Nephron progenitor cell (in vitro differentiated cells): Measurements from ENCODE around the gene SEPTIN12.

Source experiments
- DNase-seq: peaks from one replicate; pipeline ENCODE4 v3.0.0; 2021
- H3K27ac Mint-ChIP-seq: 2 replicates; pipeline ENCODE4 v1.8.0; 2021; ENCODE audit warnings: mild to moderate bottlenecking, moderate library complexity, mixed read lengths
- H3K27me3 Mint-ChIP-seq: 2 replicates; pipeline ENCODE4 v1.8.0; 2021; ENCODE audit warnings: mild to moderate bottlenecking, low read depth, mixed read lengths; ENCODE audit not compliant: poor library complexity
- H3K36me3 Mint-ChIP-seq: 2 replicates; pipeline ENCODE4 v1.8.0; 2021; ENCODE audit warnings: low read depth, mixed read lengths
- H3K4me1 Mint-ChIP-seq: 2 replicates; pipeline ENCODE4 v1.8.0; 2021; ENCODE audit warnings: mixed read lengths
- H3K4me3 Mint-ChIP-seq: 2 replicates; pipeline ENCODE4 v1.8.0; 2021; ENCODE audit warnings: mild to moderate bottlenecking, moderate library complexity, mixed read lengths
- H3K9me3 Mint-ChIP-seq: 2 replicates; pipeline ENCODE4 v1.8.0; 2021; ENCODE audit warnings: mild to moderate bottlenecking, moderate library complexity, mixed read lengths
- TF ChIP-seq, protein P1 (sequence below): fragments of 200-600 bp; sonication (generic); IDR thresholded peaks from 2 replicates; pipeline ENCODE4 v1.5.0; 2021; ENCODE audit warnings: antibody characterized with exemption

SEPTIN12 gene

DNA sequence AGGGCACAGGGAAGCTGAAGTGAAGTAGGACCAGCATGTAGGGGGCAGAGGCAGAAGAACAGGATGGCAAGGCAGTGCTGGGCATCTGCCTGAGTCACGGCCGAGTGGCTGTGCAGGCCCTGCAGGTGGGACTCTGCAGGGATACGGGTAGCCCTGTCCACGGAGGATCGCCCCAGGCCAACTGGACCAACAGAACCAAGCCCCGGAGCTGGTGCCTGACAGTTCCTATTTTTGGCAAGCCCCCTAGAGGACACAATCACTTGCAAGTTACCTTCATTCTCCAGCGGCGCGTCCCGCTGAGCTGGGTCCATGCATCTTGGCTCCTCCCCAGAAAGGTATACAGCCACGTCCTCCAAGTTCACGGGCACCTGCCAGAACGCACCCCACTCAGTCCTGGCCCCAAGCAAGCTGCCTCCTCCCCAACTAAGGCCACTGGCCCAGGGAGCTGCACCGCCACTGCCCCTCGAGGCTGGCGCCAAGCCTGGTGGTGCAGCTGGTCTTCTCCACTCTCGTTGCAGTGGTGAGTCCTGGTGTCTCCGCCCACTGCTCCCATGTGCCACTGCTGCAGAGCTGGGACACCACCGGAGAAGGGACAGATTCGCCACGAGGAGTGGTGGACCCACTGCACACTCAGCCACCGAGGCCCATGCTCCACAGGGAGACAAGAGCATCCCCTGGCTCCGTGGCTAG lies 27.8 kb downstream of the SEPTIN12 start:
- H3K27me3 Mint-ChIP-seq: no peaks in the 10 kb centered on the region
- peaks cover 52% of the 10 kb centered on the region for H3K36me3 Mint-ChIP-seq
- TF ChIP-seq, protein P1, sequence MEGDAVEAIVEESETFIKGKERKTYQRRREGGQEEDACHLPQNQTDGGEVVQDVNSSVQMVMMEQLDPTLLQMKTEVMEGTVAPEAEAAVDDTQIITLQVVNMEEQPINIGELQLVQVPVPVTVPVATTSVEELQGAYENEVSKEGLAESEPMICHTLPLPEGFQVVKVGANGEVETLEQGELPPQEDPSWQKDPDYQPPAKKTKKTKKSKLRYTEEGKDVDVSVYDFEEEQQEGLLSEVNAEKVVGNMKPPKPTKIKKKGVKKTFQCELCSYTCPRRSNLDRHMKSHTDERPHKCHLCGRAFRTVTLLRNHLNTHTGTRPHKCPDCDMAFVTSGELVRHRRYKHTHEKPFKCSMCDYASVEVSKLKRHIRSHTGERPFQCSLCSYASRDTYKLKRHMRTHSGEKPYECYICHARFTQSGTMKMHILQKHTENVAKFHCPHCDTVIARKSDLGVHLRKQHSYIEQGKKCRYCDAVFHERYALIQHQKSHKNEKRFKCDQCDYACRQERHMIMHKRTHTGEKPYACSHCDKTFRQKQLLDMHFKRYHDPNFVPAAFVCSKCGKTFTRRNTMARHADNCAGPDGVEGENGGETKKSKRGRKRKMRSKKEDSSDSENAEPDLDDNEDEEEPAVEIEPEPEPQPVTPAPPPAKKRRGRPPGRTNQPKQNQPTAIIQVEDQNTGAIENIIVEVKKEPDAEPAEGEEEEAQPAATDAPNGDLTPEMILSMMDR: no peak
- no peak for DNase-seq
- no peak overlapping the region for H3K4me3 Mint-ChIP-seq
- H3K4me1 Mint-ChIP-seq: no peaks in the 10 kb centered on the region
- peaks cover 7% of the 10 kb centered on the region for H3K9me3 Mint-ChIP-seq
- no peak overlapping the region for H3K27ac Mint-ChIP-seq

DNA sequence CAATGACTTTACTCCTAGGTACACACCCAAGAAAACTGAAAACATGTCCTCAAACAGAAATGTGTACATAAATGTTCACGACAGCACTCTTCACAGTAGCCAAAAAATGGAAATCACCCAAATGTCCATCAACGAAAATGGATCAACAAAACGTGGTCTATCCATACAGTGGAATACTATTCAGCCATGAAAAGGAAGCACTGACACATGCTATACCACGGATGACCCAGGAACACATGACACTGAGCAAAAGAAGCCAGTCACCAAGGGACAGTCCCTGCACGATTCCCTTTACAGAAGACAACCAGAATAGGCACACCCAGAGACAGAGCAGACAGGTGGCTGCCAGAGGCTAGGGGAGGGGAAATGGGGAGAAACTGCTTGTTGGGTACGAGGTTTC lies 32.5 kb downstream of the SEPTIN12 start:
- Mint-ChIP-seq H3K36me3 (peaks cover 71% of the 10 kb centered on the region), H3K27me3 (no peaks in the 10 kb centered on the region), H3K4me3 (no peak overlapping the region), H3K4me1 (no peaks in the 10 kb centered on the region), H3K9me3 (peaks cover 9% of the 10 kb centered on the region), H3K27ac (no peak overlapping the region)
- TF ChIP-seq, protein P1: no peak
- DNase-seq: no peak

DNA sequence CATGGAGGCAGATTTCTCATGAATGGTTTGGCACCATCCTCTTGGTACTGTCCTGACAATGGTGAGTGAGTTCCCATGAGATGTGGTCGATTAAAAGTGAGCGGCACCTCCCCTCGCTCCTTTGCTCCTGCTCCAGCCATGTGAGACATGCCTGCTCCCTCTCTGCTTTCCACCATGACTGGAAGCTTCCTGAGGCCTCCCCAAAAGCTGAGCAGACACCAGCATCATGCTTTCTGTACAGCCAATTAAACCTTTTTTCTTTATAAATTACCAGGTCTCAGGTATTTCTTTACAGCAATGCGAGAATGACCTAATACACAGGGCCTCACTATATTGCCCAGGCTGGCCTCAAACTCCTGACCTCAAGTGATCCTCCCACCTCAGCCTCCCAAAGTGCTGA lies 33.3 kb downstream of the SEPTIN12 start:
- Mint-ChIP-seq H3K4me3 (no peak overlapping the region), H3K9me3 (peaks cover 9% of the 10 kb centered on the region), H3K27me3 (no peaks in the 10 kb centered on the region), H3K36me3 (peaks cover 65% of the 10 kb centered on the region), H3K27ac (no peak overlapping the region), H3K4me1 (no peaks in the 10 kb centered on the region)
- TF ChIP-seq, protein P1: no peak
- no peak for DNase-seq

DNA sequence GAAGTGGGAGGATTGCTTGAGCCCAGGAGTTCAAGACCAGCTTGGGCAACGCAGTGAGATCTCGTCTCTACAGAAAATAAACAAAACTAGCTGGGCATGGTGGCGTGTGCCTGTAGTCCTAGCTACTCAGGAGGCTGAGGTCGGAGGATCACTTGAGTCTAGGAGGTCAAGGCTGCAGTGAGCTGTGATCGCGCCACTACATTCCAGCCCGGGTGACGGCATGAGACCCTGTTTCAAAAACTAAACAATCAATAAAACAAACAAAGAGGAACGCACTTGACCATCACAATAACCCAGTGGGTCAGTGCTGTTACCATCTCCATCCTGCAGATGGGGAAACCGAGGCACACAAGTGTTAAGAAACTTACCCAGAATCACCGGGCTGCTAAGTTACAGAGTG lies 34.9 kb downstream of the SEPTIN12 start:
- Mint-ChIP-seq H3K27me3 (no peaks in the 10 kb centered on the region), H3K4me3 (no peak overlapping the region), H3K4me1 (no peaks in the 10 kb centered on the region), H3K36me3 (peaks cover 51% of the 10 kb centered on the region), H3K27ac (no peak overlapping the region), H3K9me3 (peaks cover 9% of the 10 kb centered on the region)
- DNase-seq: no peak
- TF ChIP-seq, protein P1: no peak

DNA sequence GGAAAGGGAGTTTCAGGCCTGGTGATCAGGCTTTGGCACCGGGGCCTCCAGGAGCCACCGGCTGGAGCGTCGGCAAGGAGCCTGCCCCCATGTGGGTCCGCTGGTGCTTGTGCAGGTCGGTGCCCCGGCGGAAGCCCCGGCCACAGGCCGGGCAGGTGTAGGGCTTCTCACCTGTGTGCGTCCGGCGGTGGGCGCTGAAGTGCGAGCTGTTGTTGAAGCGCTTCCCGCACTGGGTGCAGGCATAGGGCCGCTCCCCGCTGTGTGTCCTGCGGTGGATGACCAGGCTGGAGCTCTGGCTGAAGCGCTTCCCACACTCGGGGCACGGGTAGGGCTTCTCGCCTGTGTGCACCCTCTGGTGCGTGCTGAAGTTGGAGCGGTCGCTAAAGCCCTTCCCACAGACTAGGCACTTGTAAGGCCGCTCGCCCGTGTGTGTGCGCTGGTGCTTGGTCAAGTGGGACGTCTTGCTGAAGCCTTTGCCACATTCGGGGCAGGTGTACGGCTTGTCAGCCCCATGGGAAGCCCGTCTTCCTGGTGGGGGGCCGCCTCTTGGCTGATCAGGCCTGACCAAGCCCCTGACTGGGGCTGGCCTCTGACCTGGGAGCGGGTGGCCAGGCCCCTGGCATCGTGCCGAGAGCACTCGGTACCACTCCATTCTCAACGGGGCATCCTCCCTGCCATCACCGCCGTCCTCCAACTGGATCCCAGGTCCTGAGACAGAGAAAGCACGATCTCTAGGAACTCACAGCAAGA lies 35.6 kb downstream of the SEPTIN12 start:
- Mint-ChIP-seq H3K4me3 (no peak overlapping the region), H3K9me3 (peaks cover 9% of the 10 kb centered on the region), H3K27me3 (no peaks in the 10 kb centered on the region), H3K36me3 (peaks cover 47% of the 10 kb centered on the region), H3K4me1 (peaks cover 5% of the 10 kb centered on the region), H3K27ac (no peak overlapping the region)
- DNase-seq: no peak
- TF ChIP-seq, protein P1: no peak
